ENCODE data around the gene TRIM52.
A peak's percentile ranks its signal among the peaks of the same experiment; 100 is the strongest.
"Not testable (repeated sequence)": the region's sequence is repeated elsewhere in the genome, so short reads cannot be mapped to it uniquely, and the experiment has no call there.

The TRIM52 gene

DNA sequence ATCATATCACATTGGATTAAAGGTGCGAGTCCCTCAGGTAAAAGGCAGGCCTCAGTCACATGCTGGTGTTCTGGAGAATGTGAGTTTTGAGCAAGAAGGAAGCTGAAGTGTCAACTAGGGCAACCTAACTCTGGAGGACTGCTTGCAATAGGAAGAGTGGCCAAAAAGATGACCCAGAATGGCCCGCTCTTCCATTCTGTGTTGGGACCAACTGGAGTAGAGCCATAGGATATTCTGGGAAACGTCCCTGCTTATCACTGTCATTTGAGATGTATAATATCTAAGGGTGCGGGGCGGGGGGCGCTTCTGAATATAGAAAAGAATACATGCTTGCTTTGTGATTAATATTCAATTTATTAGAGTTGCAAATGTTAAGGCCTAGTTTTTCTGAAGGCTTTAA is 48.9 kb downstream of the TRIM52 start:
- DNase-seq: no peak

- no peak for DNase-seq
Observed at GRCh38 chr5:181211208-181211607, 49.7 kb downstream of the TRIM52 start.

- not testable (repeated sequence) for DNase-seq
Observed at GRCh38 chr5:181210698-181211097, 50.2 kb downstream of the TRIM52 start.

DNA sequence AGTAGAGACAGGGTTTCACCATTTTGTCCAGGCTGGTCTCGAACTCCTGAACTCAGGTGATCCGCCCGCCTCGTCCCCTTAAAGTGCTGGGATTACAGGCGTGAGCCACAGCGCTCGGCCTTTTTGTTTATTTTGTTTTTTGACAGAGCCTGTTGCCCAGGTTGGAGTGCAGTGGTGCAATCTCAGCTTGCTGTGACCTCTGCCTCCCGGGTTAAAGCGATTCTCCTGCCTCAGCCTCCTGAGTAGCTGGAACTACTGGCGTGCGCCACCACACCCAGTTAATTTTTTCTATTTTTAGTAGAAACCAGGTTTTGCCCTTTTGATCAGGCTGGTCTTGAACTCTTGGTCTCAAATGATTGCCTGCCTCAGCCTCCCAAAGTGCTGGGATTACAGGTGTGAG is 50.8 kb downstream of the TRIM52 start:
- not testable (repeated sequence) for DNase-seq

DNA sequence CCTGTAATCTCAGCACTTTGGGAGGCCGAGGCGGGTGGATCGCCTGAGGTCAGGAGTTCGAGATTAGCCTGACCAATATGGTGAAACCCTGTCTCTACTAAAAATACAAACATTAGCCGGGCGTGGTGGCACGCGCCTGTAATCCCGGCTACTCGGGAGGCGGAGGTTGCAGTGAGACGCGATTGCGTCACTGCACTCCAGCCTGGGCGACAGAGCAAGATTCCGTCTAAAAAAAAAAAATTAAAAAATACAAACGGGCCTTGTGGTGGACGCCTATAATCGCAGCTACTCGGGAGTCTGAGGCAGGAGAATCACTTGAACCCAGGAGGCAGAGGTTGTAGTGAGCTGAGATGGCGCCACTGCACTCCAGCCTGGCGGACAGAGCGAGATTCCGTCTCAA is 51.9 kb downstream of the TRIM52 start:
- not testable (repeated sequence) for DNase-seq

DNA sequence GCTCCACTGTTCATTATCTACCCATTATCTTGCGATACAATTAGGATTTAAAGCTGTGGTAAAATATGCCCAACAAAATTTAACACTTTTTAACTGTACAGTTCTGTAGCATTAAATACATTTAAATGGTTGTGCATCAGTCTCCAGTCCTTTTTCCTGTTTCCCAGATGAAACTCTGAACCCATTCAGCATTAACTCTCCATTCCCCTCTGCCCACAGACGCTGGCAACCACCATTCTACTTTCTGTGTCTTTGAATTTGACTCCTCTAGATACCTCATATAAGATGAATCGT is 53.0 kb downstream of the TRIM52 start:
- no peak for DNase-seq

DNA sequence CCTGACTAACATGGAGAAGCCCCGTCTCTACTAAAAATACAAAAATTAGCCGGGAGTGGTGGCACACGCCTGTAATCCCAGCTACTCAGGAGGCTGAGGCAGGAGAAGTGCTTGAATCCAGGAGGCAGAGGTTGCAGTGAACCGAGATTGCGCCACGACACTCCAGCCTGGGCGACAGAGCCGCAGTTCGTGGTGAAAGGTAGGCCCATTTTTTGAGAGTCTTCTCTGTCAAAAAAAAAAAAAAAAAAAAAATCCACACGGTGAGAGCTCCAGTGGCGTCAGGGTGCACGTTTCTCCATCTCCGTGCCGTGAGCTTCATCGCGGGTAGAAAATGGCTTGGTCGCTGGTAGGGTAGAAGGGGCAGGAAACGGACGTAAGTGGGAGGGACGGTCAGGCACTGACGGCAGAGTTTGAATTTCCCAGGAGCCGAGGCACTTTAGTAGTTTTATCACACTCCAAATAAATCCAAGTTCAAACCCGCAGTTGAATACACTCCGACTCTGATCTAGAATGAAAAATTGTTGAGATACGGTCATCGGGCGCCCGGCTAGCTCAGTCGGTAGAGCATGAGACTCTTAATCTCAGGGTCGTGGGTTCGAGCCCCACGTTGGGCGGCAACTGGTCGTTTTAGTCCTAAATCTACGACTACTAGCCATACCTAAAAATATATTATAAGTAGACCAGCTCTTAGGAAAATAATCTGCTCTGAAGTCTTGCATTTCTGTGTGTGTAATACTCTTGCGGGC is 53.6 kb downstream of the TRIM52 start:
- DNase-seq: peak; percentile 92

- DNase-seq: no peak
Observed at GRCh38 chr5:181205761-181206649, 54.9 kb downstream of the TRIM52 start.
